Mucosa of stomach (tissue), 1 donor: Measurements from ENCODE around the gene NR5A1.

ENCODE experiments used
- H3K27me3 ChIP-seq: one replicate; pipeline ENCODE4 v1.7.0; 2013; ENCODE audit warnings: mild to moderate bottlenecking, low read length; ENCODE audit not compliant: control insufficient read depth, insufficient read depth
- H3K36me3 ChIP-seq: one replicate; pipeline ENCODE4 v1.7.0; 2013; ENCODE audit warnings: low read length; ENCODE audit not compliant: control insufficient read depth, insufficient read depth
- H3K4me1 ChIP-seq: one replicate; pipeline ENCODE4 v1.7.0; 2013; ENCODE audit warnings: mild to moderate bottlenecking, low read length; ENCODE audit not compliant: control insufficient read depth, insufficient read depth
- H3K4me3 ChIP-seq: one replicate; pipeline ENCODE4 v1.7.0; 2013; ENCODE audit warnings: low read length
- H3K9ac ChIP-seq: one replicate; pipeline ENCODE4 v1.7.0; 2013; ENCODE audit warnings: mild to moderate bottlenecking, low read length, moderate library complexity
- H3K9me3 ChIP-seq: one replicate; pipeline ENCODE4 v1.7.0; 2013; ENCODE audit warnings: mild to moderate bottlenecking, low read length, moderate library complexity; ENCODE audit not compliant: control insufficient read depth
- donor health status: Pancreatic carcinoma.

NR5A1 gene

DNA sequence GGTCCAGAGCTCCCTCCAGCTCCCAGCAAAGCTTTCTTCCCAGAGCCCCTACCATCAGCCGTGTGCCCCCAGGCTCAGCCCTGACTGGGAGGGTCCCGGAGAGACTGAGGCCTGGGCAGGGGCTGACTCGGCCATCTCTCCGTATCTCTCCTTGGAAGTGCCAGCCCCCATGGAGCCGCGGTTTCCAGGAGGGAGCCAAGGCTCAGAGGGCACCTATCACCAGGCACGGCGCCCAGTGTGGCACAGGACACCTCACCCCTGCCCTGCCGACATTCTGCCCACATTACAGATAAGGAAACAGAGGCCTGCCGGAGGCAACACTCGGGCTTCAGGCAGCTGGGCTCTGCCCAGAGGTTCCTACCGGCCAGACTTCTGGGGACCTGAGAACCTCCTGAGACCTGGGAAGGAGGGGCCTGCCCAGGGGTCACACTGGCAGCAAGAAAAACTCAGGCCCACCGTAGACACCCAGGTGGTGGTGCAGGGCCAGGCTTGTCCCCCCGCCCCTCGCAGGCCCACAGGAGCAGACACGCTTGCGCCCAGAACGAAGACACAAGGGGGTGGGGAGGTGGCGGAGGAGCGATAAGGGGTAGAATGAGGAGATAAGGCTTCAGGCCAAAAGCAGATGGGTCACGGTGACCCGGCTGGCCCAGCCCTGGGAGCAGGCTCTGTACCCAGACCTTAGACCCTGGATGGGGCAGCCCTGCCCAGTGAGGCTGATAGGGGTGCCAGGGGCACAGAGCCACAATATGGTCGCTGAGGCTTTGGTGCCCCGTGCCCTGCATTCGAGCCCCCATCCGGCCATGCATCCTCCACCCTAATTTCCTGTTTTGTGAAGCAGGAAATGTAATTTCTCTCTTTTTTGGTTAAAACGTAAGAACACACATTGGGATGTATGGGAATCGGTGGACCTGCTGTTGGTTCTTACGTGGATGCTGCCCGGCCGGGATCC is 11.8 kb downstream of the NR5A1 start:
- Histone ChIP-seq H3K27me3 (peaks cover 27% of the 10 kb centered on the region), H3K4me3 (no peak overlapping the region), H3K9me3 (no peaks in the 10 kb centered on the region), H3K4me1 (no peaks in the 10 kb centered on the region), H3K9ac (no peak overlapping the region), H3K36me3 (no peaks in the 10 kb centered on the region)

DNA sequence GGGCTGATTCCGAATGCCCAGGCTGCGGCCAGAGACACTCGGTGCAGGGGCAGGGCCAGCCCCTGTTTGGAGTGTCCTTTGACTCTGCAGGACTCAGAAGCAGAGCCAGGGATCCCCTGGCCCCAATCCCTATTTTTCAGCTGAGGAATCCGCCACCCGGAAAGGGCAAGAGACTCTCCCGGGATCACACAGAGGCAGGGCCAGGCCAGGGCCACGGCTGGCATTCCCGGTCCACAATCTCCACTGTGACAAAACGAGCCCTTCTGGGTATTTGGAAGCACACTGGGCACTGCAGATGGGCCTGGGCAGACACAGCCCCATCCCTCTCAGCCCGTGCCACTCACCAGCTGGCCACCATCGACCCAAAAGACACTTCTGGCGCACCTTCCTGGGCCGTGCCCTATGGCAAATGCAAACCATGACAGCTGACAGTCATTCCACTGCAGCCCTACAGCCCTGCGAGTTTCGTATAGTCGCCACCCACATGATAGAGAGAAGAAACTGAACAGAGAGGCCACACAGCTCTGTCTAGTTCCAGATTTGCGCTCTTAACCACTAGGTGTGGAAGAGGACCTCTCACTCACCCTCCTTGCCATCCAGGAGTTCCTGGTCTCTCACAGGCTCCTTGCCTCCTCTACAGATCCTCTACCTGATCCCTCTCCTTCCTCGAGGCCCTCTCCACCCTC is 13.3 kb downstream of the NR5A1 start:
- Histone ChIP-seq H3K4me3 (no peak overlapping the region), H3K9ac (no peak overlapping the region), H3K27me3 (peaks cover 28% of the 10 kb centered on the region), H3K9me3 (no peaks in the 10 kb centered on the region), H3K4me1 (no peaks in the 10 kb centered on the region), H3K36me3 (no peaks in the 10 kb centered on the region)

DNA sequence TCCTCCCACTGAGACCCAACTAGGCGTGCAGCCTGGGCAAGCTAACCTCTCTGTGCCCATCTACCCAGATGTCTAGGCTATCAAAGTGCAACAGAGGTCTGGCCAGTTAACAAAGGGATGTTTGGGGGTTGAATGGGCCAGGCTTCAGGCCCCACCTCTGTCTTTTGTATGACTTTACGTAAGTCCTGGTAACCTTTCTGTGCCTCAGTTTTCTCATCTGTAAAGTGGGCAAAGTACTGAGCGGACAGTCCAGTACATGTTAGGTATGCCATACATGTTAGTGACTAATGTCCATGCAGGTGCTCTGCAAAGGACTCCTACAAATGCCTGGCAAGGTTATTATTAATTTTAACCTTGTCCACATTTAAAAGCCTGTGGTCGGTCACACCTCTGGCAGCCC is 14.0 kb downstream of the NR5A1 start:
- no peaks in the 10 kb centered on the region for H3K9me3 ChIP-seq
- no peak overlapping the region for H3K4me3 ChIP-seq
- no peaks in the 10 kb centered on the region for H3K36me3 ChIP-seq
- H3K4me1 ChIP-seq: no peaks in the 10 kb centered on the region
- H3K9ac ChIP-seq: no peak overlapping the region
- H3K27me3 ChIP-seq: peaks cover 34% of the 10 kb centered on the region

DNA sequence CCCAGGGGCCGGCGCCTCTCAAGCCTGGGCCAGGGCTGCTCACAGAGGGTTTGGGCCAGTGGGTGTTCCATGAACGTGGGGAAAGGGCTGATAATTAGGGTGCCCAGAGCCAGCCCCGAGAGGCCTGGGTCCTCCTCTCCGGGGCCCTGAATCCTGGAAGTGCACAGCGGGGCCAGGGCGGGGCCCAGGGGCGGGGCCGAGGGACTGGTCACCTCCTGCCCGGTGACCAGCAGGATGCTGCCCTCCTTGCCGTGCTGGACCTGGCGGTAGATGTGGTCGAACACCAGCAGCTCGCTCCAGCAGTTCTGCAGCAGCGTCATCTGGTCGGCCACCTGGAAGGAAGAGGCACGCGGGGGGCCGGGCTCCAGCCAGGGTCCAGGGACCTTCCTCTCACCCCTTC is 14.4 kb downstream of the NR5A1 start:
- Histone ChIP-seq H3K27me3 (peaks cover 38% of the 10 kb centered on the region), H3K36me3 (no peaks in the 10 kb centered on the region), H3K4me3 (no peak overlapping the region), H3K9ac (no peak overlapping the region), H3K9me3 (no peaks in the 10 kb centered on the region), H3K4me1 (no peaks in the 10 kb centered on the region)

DNA sequence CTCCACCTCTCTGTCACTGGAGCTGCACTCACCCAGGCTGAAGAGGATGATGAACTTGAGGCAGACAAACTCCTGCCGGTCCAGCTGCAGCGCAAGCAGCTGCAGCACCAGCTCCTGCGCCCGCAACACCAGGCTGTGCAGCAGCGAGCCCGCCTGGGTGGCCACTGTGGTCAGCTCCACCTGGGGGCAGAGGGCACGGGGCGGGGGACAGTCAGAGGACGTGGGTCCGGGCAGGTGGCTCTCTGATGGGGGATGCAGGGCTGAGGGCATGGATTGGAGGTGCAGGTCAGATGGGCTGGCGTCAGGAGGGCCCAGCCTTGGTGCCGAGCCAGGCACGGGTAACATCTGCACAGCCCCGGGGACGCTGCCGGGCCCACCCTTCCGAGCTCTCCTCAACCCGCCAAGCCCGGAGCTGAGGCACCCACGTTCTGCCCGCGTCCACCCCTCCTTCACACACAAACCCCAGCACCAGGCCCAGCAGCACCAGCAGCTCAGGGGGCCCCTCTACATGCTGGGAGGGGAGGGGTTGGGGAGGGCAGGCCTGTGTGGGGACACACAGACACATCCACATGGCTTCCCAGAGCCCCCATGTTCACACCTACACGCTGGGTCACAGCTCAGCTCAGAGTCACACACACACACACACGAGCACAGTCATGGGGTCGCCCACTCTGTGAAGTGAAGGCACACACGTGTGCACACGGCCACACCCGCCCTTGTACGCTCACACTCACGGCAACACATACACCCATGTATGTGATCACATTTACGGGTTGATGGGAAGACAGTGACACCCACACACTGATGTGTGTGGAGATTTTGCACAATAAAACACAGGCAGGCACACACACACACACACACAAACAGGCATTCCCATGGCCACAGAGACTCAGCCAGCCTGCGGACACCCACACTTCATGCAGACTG is 15.9 kb downstream of the NR5A1 start:
- H3K4me1 ChIP-seq: no peaks in the 10 kb centered on the region
- no peaks in the 10 kb centered on the region for H3K9me3 ChIP-seq
- H3K4me3 ChIP-seq: no peak overlapping the region
- H3K36me3 ChIP-seq: no peaks in the 10 kb centered on the region
- H3K27me3 ChIP-seq: peaks cover 48% of the 10 kb centered on the region
- no peak overlapping the region for H3K9ac ChIP-seq

DNA sequence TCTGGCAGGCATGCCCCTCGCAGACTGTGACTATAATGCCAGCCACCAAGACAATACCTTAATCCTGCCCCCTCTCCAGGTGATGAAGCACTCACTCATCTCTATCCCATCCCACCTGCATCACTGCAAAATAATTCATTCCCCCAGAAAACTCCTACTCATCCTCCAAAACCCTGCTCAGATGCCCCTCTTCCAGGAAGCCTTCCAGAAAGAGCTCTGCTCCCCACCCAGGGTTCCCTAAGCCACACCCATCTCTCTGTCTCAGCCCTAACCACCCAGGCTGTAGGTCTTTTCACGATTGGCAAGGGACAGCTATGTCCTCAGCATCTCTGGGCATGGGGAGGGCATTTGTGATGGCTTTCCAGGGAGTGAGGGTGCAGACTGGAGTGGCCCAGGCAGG is 17.2 kb downstream of the NR5A1 start:
- no peak overlapping the region for H3K9ac ChIP-seq
- H3K4me1 ChIP-seq: no peaks in the 10 kb centered on the region
- no peak overlapping the region for H3K4me3 ChIP-seq
- H3K9me3 ChIP-seq: no peaks in the 10 kb centered on the region
- H3K36me3 ChIP-seq: no peaks in the 10 kb centered on the region
- H3K27me3 ChIP-seq: peaks cover 52% of the 10 kb centered on the region

DNA sequence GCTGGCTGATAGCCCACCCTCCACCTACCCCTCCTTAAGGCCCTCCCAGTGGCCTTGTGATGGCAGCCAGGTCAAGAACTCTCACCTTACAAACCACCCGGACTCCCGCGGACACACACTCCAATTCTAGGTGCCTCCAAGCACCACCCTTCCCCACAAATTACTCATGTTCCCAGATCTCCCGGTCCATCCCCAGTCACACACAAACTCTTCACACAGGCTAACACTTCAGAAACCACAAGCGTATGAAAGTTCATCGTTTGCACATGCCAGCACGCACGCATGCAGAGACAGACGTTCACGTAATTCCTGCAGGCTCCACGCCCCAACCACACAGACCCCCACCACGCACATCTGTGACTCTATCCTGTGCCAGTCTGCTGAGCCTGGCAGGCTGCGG is 18.0 kb downstream of the NR5A1 start:
- Histone ChIP-seq H3K9me3 (no peaks in the 10 kb centered on the region), H3K36me3 (no peaks in the 10 kb centered on the region), H3K4me3 (no peak overlapping the region), H3K4me1 (no peaks in the 10 kb centered on the region), H3K27me3 (peaks cover 49% of the 10 kb centered on the region), H3K9ac (no peak overlapping the region)

DNA sequence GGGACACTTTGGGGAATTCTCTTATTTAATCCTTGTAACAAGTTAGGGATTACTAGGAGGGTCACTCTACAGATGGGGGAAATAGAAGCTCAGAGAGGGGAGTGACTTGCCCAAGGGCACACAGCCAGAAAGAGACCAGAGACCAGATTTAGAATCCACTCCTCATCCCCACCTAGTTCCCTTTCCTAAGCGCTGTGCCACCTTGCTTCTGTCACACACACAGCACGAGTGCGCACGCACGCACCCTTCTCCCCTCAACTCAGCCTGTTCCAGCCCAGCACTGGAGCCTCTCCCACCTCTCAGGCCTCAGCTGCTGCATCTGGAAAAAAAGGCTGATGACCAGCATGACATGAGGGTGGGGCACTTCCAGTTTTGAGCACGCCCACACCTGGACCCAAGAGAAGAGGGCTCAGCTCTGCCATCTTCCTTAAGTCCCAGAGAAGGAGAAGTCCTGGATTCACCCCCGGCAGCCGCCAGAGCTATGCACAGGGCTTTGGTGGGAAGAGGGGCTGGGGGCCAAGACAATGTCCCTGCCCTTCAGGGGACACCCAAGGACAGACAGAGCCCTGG is 18.5 kb downstream of the NR5A1 start:
- no peaks in the 10 kb centered on the region for H3K36me3 ChIP-seq
- H3K4me3 ChIP-seq: no peak overlapping the region
- H3K9ac ChIP-seq: no peak overlapping the region
- no peaks in the 10 kb centered on the region for H3K4me1 ChIP-seq
- H3K27me3 ChIP-seq: peaks cover 45% of the 10 kb centered on the region
- no peaks in the 10 kb centered on the region for H3K9me3 ChIP-seq

DNA sequence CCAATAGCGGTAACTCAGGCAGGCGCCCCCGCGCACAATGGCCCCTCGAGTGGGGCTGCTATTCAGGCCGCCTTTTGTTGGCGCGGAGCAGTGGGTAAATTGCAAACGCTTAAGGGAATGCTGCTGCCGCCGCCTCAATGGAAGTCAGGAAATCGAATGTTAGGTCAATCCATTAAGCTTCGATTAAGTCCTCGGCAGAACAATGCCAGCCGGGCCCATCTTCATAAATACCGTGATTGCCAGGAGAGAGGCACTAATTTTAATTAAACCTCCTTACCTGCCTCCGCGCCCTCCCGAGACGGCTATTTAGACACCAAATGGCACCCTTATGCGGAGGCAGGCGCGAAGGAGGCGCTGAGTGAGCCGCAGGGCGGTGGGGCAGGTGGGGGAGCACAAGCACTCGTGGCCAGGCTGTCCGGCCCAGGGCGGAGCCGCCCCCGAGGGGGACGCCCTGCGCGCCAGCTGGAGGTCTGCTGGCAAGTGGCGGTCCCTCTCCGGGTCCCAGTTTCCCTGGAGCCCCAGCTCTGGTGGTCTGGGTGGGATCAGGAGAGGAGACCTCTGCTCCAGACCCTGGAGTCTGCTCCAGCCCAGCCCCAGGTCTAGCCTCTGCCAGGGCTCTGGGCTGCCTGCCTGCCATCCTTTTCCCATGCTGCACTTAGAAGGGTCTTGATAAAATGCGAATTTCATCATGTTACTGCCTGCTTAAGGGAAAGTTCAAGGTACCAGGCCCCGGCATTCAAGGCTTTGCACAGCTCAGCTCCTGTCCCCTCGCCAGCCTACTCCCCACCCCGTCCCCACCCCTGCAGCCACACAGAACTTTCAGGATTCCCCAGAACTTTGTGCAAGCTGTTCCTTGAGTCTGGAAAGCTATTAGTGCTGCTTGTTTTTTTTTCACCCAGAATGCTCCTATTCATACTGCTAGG is 19.7 kb downstream of the NR5A1 start:
- H3K36me3 ChIP-seq: no peaks in the 10 kb centered on the region
- H3K4me3 ChIP-seq: no peak overlapping the region
- H3K27me3 ChIP-seq: peaks cover 57% of the 10 kb centered on the region
- no peaks in the 10 kb centered on the region for H3K4me1 ChIP-seq
- H3K9ac ChIP-seq: no peak overlapping the region
- H3K9me3 ChIP-seq: no peaks in the 10 kb centered on the region

DNA sequence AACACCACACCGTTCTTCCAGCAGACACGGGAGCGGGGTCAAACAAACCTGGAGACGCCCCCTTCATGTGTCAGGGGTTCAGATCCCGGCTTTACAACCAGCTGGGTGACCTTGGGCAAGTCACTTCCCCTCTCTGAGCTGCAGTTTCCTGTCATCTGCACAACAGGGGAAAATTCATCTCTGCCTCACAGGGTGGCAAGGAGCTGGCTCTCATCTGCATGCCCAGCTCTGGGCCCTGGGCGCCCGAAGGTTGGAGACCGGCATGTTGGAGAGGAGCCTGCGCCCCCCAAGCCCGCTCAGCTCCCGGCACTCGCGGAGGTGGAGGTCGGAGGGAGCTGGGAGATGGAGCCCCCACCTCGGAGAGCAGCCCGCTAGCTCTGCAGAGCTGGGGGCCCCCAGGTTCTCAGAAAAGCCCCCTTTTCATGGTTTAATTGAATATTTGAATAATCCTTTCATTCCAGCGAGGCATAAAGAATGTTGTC is 20.4 kb downstream of the NR5A1 start:
- H3K9me3 ChIP-seq: no peaks in the 10 kb centered on the region

DNA sequence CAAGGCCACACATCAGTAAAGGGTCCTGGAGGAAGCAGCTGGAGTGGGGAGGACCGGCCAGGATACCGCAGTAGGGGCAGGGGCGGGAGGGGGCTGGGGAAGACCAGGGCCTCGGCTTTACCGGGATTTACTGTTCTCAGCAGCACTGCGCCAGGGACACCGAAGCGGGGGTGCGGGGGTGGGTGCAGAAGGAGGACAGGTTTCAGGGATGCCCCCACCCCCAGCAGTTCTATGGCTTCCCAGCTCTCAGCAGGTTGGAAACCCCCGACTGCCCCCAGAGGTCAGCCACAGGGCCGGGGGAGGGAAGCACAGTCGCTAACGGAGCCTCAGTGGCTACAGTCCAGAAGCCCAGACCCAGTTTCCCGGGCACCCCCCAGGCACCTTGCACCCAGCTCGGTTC is 21.3 kb downstream of the NR5A1 start:
- H3K27me3 ChIP-seq: peaks cover 70% of the 10 kb centered on the region
- no peaks in the 10 kb centered on the region for H3K4me1 ChIP-seq
- no peak overlapping the region for H3K4me3 ChIP-seq
- no peak overlapping the region for H3K9ac ChIP-seq
- H3K36me3 ChIP-seq: no peaks in the 10 kb centered on the region
- H3K9me3 ChIP-seq: no peaks in the 10 kb centered on the region

More for the DNA sequence above, 20.4 kb downstream of the NR5A1 start:
- no peak overlapping the region for H3K4me3 ChIP-seq
- H3K4me1 ChIP-seq: no peaks in the 10 kb centered on the region
- peaks cover 62% of the 10 kb centered on the region for H3K27me3 ChIP-seq
- no peaks in the 10 kb centered on the region for H3K36me3 ChIP-seq
- H3K9ac ChIP-seq: no peak overlapping the region
